B cell (primary cell): ENCODE data around the gene KIF16B.

ENCODE experiments used
- EZH2 ChIP-seq: IDR thresholded peaks from 2 replicates; pipeline ENCODE4 v1.6.1; 2012; ENCODE audit warnings: borderline replicate concordance, low read depth, mild to moderate bottlenecking, moderate library complexity, low read length; ENCODE audit not compliant: insufficient read depth, poor library complexity, severe bottlenecking
- TF ChIP-seq, protein P1 (sequence below): fragments of 200-600 bp; IDR thresholded peaks from one replicate; pipeline ENCODE4 v1.8.0; 2022; ENCODE audit warnings: antibody characterized with exemption, mild to moderate bottlenecking

DNA sequence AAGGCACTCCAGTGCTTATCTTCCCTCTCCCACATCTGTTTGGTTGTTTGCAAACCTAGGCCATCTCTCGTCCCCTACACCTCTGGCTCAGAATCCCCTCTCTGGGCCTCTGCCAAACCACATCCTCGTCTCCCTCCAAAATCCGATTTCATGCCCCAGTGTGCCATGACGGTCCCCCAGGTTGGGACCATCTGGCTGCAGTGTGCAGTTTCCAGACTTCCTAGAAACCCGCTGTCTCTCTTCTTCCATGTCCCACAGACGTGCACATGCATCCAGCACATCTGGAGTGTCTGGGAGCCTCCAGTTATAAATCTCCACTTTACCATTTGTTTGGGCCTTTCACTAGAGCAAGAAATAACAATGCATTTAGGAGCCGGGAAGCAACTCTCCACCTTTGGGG, 316.2 kb downstream of the KIF16B start:
- TF ChIP-seq, protein P1, sequence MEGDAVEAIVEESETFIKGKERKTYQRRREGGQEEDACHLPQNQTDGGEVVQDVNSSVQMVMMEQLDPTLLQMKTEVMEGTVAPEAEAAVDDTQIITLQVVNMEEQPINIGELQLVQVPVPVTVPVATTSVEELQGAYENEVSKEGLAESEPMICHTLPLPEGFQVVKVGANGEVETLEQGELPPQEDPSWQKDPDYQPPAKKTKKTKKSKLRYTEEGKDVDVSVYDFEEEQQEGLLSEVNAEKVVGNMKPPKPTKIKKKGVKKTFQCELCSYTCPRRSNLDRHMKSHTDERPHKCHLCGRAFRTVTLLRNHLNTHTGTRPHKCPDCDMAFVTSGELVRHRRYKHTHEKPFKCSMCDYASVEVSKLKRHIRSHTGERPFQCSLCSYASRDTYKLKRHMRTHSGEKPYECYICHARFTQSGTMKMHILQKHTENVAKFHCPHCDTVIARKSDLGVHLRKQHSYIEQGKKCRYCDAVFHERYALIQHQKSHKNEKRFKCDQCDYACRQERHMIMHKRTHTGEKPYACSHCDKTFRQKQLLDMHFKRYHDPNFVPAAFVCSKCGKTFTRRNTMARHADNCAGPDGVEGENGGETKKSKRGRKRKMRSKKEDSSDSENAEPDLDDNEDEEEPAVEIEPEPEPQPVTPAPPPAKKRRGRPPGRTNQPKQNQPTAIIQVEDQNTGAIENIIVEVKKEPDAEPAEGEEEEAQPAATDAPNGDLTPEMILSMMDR = no peak
- TF ChIP-seq EZH2 = no peak
